Measurements from ENCODE around the gene GDF15. TPM values are rescaled to one million over a fixed set of nuclear protein-coding genes. Genes with fewer than 3 reads are reported as not detected.

GDF15 gene
- polyA plus RNA-seq, 2 donors: 0.24 to 2.8 TPM

GRCh38 chr19:18434411-18435175 is 48.6 kb downstream of the GDF15 start:
- Histone ChIP-seq H3K4me3 (ENCODE audit: low read depth in 1 of 2, low read length in 2 of 2) (no peak overlapping the region), H3K9me3 (ENCODE audit: control insufficient read depth in 2 of 2, insufficient read depth in 1 of 2, low read depth in 1 of 2, low read length in 1 of 2) (no peaks in the 10 kb centered on the region), H3K27me3 (ENCODE audit: control insufficient read depth in 1 of 2, insufficient read depth in 2 of 2, low read length in 2 of 2) (no peaks in the 10 kb centered on the region), H3K27ac (ENCODE audit: low read depth in 2 of 2, low read length in 1 of 2) (no peak overlapping the region), H3K4me1 (ENCODE audit: control insufficient read depth in 2 of 2, insufficient read depth in 2 of 2, low read length in 1 of 2) (peaks cover 0 to 31% of the 10 kb centered on the region in 2 donors), H3K36me3 (ENCODE audit: control insufficient read depth in 2 of 2, insufficient read depth in 2 of 2, low read length in 1 of 2) (no peaks in the 10 kb centered on the region)
- WGBS, 2 donors: 84 to 88% methylated on average over 21 of the region's 21 CpGs

GRCh38 chr19:18435178-18435841 is 49.4 kb downstream of the GDF15 start:
- no peaks in the 10 kb centered on the region for H3K36me3 ChIP-seq (ENCODE audit: control insufficient read depth in 2 of 2, insufficient read depth in 2 of 2, low read length in 1 of 2)
- H3K4me1 ChIP-seq (ENCODE audit: control insufficient read depth in 2 of 2, insufficient read depth in 2 of 2, low read length in 1 of 2): peaks cover 0 to 30% of the 10 kb centered on the region in 2 donors
- no peaks in the 10 kb centered on the region for H3K27me3 ChIP-seq (ENCODE audit: control insufficient read depth in 1 of 2, insufficient read depth in 2 of 2, low read length in 2 of 2)
- H3K4me3 ChIP-seq (ENCODE audit: low read depth in 1 of 2, low read length in 2 of 2): no peak overlapping the region
- H3K27ac ChIP-seq (ENCODE audit: low read depth in 2 of 2, low read length in 1 of 2): no peak overlapping the region
- 92 to 94% methylated on average over 48 to 49 of the region's 49 CpGs for WGBS, 2 donors
- no peaks in the 10 kb centered on the region for H3K9me3 ChIP-seq (ENCODE audit: control insufficient read depth in 2 of 2, insufficient read depth in 1 of 2, low read depth in 1 of 2, low read length in 1 of 2)

- H3K4me3 ChIP-seq (ENCODE audit: low read depth in 1 of 2, low read length in 2 of 2): no peak overlapping the region
- WGBS, 2 donors: 77 to 82% methylated on average over 46 of the region's 46 CpGs
- peaks cover 0 to 30% of the 10 kb centered on the region in 2 donors for H3K4me1 ChIP-seq (ENCODE audit: control insufficient read depth in 2 of 2, insufficient read depth in 2 of 2, low read length in 1 of 2)
- H3K27me3 ChIP-seq (ENCODE audit: control insufficient read depth in 1 of 2, insufficient read depth in 2 of 2, low read length in 2 of 2): no peaks in the 10 kb centered on the region
- H3K36me3 ChIP-seq (ENCODE audit: control insufficient read depth in 2 of 2, insufficient read depth in 2 of 2, low read length in 1 of 2): no peaks in the 10 kb centered on the region
- H3K27ac ChIP-seq (ENCODE audit: low read depth in 2 of 2, low read length in 1 of 2): no peak overlapping the region
- no peaks in the 10 kb centered on the region for H3K9me3 ChIP-seq (ENCODE audit: control insufficient read depth in 2 of 2, insufficient read depth in 1 of 2, low read depth in 1 of 2, low read length in 1 of 2)
These were observed 50.1 kb downstream of the GDF15 start for GRCh38 chr19:18435842-18436670.

- Histone ChIP-seq H3K36me3 (ENCODE audit: control insufficient read depth in 2 of 2, insufficient read depth in 2 of 2, low read length in 1 of 2) (no peaks in the 10 kb centered on the region), H3K4me1 (ENCODE audit: control insufficient read depth in 2 of 2, insufficient read depth in 2 of 2, low read length in 1 of 2) (peaks cover 0 to 30% of the 10 kb centered on the region in 2 donors), H3K9me3 (ENCODE audit: control insufficient read depth in 2 of 2, insufficient read depth in 1 of 2, low read depth in 1 of 2, low read length in 1 of 2) (no peaks in the 10 kb centered on the region), H3K27ac (ENCODE audit: low read depth in 2 of 2, low read length in 1 of 2) (no peak overlapping the region), H3K4me3 (ENCODE audit: low read depth in 1 of 2, low read length in 2 of 2) (peak overlapping the region; percentile 26 to 35), H3K27me3 (ENCODE audit: control insufficient read depth in 1 of 2, insufficient read depth in 2 of 2, low read length in 2 of 2) (no peaks in the 10 kb centered on the region)
- WGBS, 2 donors: 27 to 30% methylated on average over 54 to 67 of the region's 67 CpGs
These were observed 50.9 kb downstream of the GDF15 start for GRCh38 chr19:18436671-18437490.

GRCh38 chr19:18437491-18438330 is 51.8 kb downstream of the GDF15 start, which contains the start of gene ISYNA1:
TSS of gene ISYNA1 (minus strand) at chr19:18438133. CDS start at chr19:18437979, 154 bp downstream.
- no peaks in the 10 kb centered on the region for H3K27me3 ChIP-seq (ENCODE audit: control insufficient read depth in 1 of 2, insufficient read depth in 2 of 2, low read length in 2 of 2)
- peak within 1 kb of the TSS; percentile 38 to 61 for H3K27ac ChIP-seq (ENCODE audit: low read depth in 2 of 2, low read length in 1 of 2)
- H3K36me3 ChIP-seq (ENCODE audit: control insufficient read depth in 2 of 2, insufficient read depth in 2 of 2, low read length in 1 of 2): no peaks in the 10 kb centered on the region
- peaks cover 0 to 5% of the 10 kb centered on the region in 2 donors for H3K9me3 ChIP-seq (ENCODE audit: control insufficient read depth in 2 of 2, insufficient read depth in 1 of 2, low read depth in 1 of 2, low read length in 1 of 2)
- H3K4me3 ChIP-seq (ENCODE audit: low read depth in 1 of 2, low read length in 2 of 2): peak within 1 kb of the TSS; percentile 26 to 48
- peaks cover 0 to 31% of the 10 kb centered on the region in 2 donors for H3K4me1 ChIP-seq (ENCODE audit: control insufficient read depth in 2 of 2, insufficient read depth in 2 of 2, low read length in 1 of 2)
- 1% methylated on average over 60 to 99 of the region's 99 CpGs for WGBS, 2 donors

- Histone ChIP-seq H3K4me3 (ENCODE audit: low read depth in 1 of 2, low read length in 2 of 2) (peak overlapping the region; percentile 15 to 26), H3K4me1 (ENCODE audit: control insufficient read depth in 2 of 2, insufficient read depth in 2 of 2, low read length in 1 of 2) (peaks cover 0 to 26% of the 10 kb centered on the region in 2 donors), H3K9me3 (ENCODE audit: control insufficient read depth in 2 of 2, insufficient read depth in 1 of 2, low read depth in 1 of 2, low read length in 1 of 2) (peaks cover 0 to 5% of the 10 kb centered on the region in 2 donors), H3K36me3 (ENCODE audit: control insufficient read depth in 2 of 2, insufficient read depth in 2 of 2, low read length in 1 of 2) (peaks cover 0 to 1% of the 10 kb centered on the region in 2 donors), H3K27ac (ENCODE audit: low read depth in 2 of 2, low read length in 1 of 2) (peak overlapping the region; percentile 27 to 61), H3K27me3 (ENCODE audit: control insufficient read depth in 1 of 2, insufficient read depth in 2 of 2, low read length in 2 of 2) (no peaks in the 10 kb centered on the region)
- 16 to 24% methylated on average over 24 of the region's 24 CpGs for whole genome bisulfite sequencing, 2 donors
These were observed 52.5 kb downstream of the GDF15 start for GRCh38 chr19:18438331-18439024.

Measured in esophagus (tissue), 2 donors.